ENCODE data around the gene PMIS2.
"Not testable (repeated sequence)": the region's sequence is repeated elsewhere in the genome, so short reads cannot be mapped to it uniquely, and the experiment has no call there.

The PMIS2 gene

DNA sequence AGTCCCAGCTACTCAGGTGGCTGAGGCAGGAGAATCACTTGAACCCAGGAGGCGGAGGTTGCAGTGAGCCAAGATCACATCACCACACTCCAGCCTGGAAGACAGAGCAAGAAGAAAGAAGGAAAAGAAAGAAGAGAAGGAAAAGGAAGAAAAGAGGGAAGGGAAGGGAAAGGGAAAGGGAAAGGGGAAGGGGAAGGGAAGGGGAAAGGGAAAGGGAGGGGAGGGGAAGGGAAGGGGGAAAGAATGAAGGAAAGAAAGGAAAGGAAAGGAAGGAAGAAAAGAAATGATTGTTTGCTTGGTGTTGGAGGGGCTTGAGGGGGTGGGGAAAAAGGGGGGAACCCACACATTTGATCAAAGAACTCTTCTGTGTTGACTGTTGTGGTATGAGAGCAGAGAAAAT lies 10.0 kb downstream of the PMIS2 start:
- no peak for DNase-seq

DNA sequence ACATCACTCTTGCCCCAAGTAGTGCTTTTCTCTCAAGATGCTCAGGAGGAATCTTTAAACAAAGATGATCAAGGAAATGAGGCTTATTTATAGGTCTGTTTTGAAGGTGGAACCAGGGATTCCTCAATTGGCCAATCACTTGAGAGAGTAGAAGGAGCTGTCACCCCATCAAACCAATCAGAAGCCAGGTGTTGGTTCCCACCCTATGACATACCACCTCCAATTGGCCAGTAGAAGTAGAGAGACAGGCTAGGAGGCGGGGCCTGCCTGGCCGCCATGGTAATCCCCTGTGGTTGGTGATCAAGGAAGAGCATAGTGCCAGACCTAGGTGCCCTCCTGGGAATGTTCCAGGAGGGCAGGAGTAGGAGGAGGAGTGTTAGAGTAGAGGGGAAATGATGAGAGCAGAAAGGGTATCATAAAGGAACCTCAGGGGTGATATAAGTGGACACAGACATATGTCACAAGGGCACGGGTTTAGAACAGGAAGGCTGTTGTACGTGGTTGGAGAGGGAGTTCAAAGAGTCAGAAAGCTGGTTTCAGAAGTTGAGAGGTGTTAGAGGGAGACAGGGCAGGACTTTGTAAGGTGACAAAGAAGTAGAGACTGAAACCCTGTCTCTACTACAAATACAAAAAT lies 10.5 kb downstream of the PMIS2 start:
- DNase-seq: no peak

DNA sequence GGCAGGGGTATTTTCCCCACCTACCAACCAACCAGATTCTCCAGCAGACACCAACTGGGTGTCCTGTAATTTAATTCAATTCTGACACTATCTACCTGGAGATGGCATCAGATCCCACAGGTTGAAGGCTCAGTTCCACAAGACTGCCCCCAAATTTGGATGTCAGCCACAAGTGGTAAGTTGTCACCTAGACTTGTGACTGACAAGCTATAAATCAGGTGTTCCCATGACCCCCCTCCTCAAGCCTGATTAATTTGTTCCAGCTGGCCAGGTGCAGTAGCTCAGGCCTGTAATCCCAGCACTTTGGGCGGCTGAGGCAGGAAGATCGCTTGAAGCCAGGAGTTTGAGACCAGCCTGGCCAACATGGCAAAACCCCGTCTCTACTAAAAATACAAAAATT lies 16.0 kb downstream of the PMIS2 start:
- DNase-seq: no peak

DNA sequence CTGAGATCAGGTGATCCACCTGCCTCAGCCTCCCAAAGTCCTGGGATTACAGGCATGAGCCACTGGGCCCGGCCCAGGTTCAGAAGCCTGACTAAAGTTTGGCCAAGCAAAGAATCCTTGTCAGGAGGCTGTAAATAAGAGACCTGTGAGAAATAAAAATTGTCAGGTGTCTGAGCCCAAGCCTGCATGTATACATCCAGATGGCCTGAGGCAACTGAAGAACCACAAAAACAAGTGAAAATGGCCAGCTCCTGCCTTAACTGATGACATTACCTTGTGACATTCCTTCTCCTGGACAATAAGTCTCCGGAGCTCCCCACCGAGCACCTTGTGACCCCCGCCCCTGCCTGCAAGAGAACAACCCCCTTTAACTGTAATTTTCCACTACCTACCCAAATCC lies 18.5 kb downstream of the PMIS2 start:
- not testable (repeated sequence) for DNase-seq

DNA sequence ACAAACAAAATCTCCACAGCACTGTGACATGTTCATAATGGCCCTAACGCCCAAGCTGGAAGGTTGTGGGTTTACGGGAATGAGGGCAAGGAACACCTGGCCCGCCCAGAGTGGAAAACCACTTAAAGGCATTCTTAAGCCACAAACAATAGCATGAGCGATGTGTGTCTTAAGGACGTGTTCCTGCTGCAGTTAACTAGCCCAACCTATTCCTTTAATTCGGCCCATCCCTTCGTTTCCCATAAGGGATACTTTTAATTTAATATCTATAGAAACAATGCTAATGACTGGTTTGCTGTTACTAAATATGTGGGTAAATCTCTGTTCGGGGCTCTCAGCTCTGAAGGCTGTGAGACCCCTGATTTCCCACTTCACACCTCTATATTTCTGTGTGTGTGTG lies 21.2 kb downstream of the PMIS2 start:
- DNase-seq: not testable (repeated sequence)

DNA sequence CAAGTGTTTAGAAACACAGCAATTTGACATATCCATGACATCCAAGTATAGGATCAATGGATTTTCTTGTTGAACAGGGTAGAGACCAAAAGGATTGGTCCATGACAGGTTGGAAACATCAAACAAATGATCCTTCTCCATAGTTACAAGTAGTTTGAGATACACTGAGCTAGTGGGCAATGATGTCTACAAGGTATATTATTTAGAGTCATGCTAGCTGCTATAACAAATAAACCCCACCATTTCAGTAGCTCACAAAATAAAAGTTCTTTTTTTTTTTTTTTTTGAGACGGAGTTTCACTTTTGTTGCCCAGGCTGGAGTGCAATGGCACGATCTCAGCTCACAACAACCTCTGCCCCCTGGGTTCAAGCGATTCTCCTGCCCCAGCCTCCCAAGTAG lies 21.7 kb downstream of the PMIS2 start:
- DNase-seq: no peak

DNA sequence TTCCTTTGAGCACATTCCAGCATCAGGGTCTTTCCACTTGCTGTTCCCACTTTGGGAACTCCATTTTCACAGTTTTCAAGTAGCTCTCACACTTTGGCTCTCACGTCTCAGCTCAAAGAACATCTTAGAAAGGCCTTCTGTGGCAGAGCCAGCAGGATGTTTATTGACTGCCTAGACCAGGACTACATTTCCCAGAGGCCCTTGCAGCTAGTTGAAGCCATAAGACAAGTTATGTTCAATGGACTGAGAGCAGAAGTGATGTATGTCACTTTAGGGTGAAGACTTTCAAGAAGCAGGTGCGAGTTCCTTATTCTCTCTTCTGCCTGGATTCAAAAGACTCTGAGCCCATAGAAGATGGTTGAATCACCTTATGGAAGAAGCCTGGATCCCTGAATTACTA lies 22.3 kb downstream of the PMIS2 start:
- no peak for DNase-seq

DNA sequence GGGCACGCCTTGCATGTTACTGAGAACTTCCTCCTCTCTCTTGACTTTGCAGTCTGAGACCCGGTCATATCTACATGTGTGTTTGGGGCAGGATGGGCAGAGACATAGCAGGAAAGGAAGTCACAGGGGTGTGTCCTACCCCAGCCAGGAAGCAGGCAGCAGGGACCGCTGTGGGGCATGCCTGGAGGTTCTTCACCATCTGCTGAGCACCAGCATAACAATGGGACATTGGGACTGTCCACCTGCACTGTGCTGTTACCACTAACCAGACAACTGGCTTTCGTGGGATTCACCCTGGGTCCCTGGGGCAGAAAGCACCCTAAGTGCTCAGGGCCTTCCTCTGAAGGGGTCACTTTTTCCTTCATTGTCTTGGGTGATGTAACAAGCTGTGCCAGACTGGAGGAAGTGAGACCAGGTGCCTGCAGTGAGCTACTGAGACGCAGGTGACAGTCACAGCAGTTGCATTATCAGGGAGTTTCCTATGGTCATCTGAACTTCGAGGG lies 23.9 kb downstream of the PMIS2 start:
- peak; percentile 20 for DNase-seq

DNA sequence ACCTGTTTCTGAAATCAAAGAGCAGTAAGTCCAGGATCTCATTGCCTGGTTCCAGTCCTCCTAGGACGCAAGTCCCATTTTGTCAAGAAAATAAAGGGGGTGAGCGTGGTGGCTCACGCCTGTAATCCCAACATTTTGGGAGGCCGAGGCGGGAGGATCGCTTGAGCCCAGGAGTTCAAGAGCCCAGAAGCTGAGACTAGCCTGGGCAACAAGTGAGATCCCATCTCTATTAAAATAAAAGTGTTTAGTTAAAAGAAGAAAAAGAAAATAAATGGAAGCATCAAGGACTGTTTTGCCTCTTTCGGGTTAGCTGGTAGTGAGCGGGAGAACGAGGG lies 26.2 kb downstream of the PMIS2 start:
- DNase-seq: no peak

DNA sequence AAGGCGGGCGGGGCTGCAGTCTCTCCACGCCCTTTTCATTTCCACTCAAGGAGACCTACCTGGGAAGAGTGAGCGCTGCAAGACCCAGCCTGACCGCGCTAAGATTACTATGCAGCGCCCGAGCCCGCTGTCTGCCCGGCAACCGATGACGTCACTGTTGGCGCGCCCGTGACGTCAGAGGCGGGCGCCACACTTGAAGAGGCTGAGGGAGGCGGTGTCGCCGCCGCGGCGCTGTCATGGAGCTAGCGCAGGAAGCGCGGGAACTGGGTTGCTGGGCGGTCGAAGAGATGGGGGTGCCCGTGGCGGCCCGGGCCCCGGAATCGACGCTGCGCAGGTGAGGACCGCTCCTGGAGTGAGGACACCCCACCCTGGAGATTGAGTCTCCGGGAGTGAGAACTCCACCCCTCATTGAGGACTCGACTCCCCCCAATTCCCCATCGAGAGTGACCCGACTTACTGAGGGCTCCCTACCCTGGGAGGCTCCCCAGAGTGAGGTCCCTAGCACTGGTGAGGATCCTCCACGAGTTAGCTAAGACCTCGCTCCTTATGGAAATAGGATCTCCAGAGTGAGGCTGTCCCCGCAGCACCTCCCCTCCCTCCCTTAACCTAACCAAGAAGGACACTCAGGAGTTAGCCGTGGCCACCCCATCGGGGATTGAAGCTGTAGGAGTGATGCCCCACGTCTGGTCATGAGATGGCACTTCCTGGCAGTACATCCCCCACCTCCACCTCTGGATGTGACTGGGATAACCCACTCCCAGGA lies 26.8 kb downstream of the PMIS2 start, which contains the start of gene HAUS5:
Gene HAUS5 (plus strand): TSS at position 177 of the 763 bp plus-strand sequence. CDS start 60 bp downstream, at position 237.
- DNase-seq: peak; percentile 79

DNA sequence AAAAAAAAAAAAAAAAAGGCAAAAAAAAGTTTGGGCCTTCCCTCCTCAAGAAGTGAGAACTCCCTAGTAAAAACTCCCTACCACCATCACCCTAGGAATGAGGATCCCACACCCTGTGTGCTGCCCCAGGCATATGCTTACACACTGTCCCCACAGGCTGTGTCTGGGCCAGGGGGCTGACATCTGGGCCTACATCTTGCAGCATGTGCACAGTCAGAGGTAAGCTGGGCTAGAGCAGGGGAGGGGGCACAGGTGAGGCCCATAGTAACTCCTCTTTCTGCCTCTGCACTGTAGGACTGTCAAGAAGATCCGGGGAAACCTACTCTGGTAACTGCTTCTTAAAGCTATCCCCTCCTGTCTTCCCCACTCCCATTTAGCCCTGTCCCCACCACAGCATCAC lies 27.6 kb downstream of the PMIS2 start:
- no peak for DNase-seq

DNA sequence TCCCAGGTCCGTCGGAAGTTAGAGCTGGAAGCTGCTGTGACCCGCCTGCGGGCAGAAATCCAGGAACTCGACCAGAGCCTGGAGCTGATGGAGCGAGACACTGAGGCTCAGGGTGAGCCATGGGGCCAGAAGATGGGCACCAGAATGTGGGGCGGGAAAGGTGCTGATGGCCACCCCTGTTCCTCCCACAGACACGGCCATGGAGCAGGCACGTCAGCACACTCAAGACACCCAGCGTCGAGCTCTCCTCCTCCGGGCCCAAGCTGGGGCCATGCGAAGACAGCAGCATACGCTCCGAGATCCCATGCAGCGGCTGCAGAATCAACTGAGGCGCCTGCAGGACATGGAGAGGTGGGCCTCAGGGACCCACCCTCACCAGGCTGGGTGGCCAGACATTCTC lies 29.1 kb downstream of the PMIS2 start:
- no peak for DNase-seq

DNA sequence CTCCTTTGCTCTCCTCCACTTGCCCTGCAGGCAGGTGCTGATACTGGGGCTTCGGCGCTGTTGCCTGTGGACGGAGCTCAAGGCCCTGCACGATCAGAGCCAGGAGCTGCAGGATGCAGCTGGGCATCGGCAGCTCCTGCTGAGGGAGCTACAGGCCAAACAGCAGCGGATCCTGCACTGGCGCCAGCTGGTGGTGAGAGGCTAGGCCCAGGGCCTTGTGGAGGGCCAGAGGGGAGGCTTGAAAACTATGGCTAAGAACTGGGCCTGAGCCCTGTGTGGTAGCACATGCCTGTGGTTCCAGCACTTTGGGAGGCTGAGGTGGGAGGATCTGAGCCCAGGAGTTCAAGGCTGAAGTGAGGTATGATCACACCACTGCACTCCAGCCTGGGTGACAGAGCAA lies 32.9 kb downstream of the PMIS2 start:
- no peak for DNase-seq

DNA sequence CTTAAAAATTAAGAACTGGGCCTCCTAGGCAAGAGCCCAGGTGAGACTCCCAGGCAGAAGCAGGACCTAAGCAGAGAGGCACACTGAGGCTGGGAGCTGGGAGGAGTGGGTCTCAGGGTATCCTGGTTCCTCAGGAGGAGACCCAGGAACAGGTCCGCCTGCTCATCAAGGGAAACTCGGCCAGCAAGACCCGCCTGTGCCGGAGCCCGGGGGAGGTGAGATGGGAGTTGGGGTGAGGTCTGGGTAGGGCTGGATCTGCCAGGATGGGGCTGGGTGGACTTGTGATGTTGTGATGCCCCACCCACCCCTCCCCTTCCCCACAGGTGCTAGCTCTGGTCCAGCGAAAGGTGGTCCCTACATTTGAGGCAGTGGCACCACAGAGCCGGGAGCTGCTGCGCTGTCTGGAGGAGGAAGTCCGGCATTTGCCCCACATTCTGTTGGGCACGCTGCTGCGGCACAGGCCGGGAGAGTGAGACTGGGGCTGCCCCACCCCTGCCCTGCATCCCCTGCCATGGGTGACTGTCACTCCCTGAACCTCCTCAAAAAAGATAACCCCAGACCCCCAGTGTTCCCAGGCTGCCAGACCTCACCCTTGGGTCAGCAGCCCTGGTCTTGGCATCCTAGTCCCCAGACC lies 33.4 kb downstream of the PMIS2 start:
- no peak for DNase-seq

DNA sequence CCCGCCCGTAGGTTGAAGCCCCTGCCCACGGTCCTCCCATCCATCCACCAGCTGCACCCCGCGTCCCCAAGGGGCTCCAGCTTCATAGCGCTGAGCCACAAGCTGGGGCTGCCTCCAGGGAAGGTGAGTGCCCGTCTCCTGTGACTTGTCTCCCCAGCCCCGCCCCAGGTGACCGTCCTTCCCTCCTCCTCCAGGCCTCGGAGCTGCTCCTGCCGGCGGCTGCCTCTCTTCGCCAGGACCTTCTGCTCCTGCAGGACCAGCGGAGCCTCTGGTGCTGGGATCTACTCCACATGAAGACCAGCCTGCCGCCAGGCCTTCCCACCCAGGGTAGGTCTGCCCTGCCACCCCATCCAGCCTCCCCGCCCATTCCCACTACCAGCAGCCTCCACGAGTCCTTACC lies 34.0 kb downstream of the PMIS2 start:
- no peak for DNase-seq

DNA sequence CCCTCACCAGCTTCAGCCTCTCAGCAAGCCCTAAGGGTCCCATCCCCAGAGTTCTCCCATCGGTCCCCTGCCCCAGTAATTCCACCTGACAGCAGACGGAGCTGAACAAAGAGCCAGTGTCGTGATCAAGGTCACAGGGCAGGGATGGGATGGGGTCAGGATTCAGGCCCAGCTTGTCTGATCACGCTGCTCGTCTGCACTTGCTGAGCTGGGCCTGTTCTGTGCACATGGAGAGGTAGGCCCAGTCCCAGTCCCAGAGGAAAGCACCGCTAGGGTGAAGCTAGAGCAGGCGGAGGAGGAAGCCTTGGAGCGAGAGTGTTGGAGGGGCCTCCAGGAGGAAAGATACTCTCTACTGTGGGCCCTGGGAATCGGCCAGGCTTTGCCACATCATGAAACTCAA lies 35.7 kb downstream of the PMIS2 start:
- no peak for DNase-seq

DNA sequence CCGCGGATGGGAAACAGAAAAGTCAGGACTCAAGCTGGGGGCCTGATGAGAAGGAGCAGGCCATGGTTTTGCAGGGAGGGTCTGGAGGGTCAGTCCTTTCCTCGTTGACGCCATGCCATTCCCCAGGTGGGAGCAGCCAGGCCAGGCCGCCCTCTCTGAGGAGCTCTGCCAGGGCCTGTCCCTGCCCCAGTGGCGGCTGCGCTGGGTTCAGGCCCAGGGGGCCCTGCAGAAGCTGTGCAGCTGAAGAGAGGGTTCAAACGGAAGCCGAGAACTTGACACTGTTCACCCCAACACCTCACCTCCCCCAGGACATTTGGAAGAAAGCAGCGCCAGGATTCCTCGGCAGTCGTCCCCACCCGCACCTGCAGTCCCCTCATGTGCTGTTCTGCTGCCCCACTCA lies 36.8 kb downstream of the PMIS2 start:
- DNase-seq: no peak

DNA sequence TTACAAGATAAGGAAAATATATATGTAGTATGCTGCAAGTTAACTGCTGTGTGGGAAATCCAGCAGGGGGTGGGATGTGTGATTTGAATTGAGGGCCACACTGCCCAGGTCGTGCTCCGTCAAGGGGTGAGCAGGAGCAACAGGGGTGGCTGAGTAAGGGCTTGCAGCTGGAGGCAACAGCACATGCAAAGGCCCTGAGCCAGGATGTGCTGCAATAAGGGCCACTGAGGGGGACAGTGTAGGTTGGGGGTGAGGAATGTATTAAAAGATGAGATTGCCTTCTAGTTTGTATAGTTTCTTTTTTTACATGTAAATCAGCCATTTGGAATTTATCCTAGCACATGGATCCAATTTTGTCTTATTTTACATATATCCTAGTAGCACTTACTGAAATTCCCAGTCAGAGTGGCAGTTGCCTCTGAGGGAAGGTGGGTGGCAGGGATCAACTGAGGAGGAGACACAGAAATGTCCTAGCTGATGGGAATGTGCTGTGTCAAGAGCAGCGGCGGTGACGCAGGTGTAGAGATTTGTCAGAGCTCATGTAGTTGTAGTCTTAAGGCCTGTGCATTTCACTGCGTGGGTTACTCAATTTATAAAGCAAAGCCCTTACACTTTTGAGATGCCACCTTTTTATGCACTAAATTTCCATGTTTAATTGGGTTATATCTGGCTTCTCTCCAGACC lies 37.5 kb downstream of the PMIS2 start:
- DNase-seq: no peak

DNA sequence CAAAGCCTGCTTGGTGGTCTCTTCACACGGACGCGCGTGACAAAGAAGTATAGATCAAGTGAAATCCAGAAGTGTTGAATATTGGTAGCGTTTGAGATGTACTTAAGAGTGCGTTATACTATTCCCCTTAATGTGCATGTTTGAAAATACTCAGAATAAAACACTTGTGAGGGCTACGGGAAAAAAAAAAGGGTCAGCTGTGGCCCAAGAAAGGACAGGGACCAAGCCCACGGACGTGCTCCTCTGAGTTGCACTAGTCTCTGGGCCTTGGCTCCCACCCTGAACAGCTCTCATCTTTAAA lies 42.2 kb downstream of the PMIS2 start:
- no peak for DNase-seq

DNA sequence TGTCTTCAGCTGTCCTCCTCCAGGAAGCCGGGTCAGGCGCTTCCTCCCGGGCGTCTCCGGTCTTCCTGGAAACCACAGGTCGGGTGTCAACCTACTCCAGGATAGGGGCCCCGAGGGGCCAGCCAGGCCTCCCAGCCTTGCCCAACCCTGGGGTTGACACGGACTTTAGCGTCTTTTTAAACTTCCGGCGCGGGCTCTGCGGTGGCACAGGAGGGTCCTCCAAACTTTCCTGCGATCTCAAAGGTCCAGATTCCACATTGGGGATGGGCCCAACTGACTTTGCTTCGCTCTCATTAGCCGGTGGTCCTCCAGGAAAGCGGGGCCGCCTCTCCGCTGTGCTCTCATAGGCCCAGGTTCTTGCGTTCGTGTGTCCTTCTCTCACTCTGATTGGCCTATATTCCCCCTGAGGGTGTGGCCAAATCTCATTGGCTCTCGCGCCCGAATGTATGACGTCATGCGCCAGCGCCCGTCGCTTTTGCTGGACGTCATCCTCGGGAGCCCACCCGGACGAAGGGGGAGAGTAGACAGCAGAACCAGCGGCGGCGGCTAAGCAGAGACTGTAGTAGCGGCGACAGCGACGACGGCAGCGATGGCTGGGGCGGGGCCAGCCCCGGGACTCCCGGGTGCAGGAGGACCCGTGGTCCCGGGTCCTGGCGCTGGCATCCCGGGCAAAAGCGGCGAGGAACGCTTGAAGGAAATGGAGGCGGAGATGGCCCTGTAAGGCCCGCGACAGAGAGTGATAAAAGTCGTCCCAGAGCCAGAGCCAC lies 42.8 kb downstream of the PMIS2 start, which contains the start of gene RBM42:
Gene RBM42 (plus strand): TSS at position 472 of the 767 bp plus-strand sequence. CDS start 118 bp downstream, at position 590.
- peak; percentile 97 for DNase-seq

DNA sequence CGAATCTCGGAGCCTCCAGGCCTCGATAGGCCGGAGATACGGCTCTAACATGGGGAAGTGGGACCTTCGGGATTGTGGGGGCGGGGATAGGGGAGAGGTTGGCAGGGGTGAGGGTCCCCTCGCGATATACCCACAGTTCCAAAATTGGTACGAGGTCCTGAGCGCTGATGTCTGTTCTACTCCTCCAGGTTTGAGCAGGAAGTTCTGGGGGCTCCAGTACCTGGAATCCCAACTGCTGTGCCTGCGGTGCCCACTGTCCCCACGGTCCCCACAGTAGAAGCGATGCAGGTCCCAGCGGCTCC lies 43.3 kb downstream of the PMIS2 start:
- no peak for DNase-seq

DNA sequence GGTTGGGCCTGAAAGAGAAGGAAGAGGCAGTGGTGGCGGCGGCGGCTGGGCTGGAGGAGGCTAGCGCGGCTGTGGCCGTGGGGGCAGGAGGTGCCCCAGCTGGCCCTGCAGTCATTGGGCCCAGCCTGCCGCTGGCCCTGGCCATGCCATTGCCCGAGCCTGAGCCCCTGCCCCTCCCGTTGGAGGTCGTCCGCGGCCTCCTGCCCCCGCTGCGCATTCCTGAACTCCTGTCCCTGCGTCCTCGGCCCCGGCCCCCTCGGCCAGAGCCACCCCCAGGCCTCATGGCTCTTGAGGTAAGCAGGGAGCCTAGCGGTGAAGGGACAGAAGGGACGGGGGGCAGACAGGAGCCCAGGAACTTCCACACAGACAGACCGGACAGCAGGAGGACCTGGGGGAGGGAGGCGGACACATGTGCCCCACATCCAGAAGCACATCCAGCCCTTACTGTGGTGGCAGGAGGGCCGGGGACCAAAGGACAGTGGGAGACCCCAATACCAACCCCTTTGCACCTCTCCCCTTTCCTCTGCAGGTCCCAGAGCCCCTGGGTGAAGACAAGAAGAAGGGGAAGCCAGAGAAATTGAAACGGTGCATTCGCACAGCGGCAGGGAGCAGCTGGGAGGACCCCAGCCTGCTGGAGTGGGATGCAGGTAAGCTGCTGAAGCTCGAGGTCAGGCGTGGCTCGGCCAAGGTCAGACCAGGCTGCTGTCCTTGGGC lies 47.9 kb downstream of the PMIS2 start:
- DNase-seq: no peak

All from GF-D8 (cell line).